ENCODE measurements around the gene PRIMA1.
A peak's percentile ranks its signal among the peaks of the same experiment; 100 is the strongest.

Gene PRIMA1

GRCh38 chr14:93790966-93791365 is 2.7 kb upstream of the PRIMA1 start:
- Histone ChIP-seq H3K27me3 (ENCODE audit: control insufficient read depth, insufficient read depth, low read length) (no peaks in the 10 kb centered on the region), H3K27ac (ENCODE audit: low read depth, low read length) (no peak overlapping the region), H3K4me3 (ENCODE audit: low read length) (no peak overlapping the region), H3K9ac (ENCODE audit: low read length) (no peak overlapping the region), H3K4me1 (ENCODE audit: control insufficient read depth, insufficient read depth, low read length) (peaks cover 15% of the 10 kb centered on the region), H3K36me3 (ENCODE audit: control insufficient read depth, insufficient read depth, low read length) (no peaks in the 10 kb centered on the region)

GRCh38 chr14:93789228-93790130 is 1.2 kb upstream of the PRIMA1 start:
- Histone ChIP-seq H3K4me1 (ENCODE audit: control insufficient read depth, insufficient read depth, low read length) (peaks cover 17% of the 10 kb centered on the region), H3K4me3 (ENCODE audit: low read length) (peak overlapping the region; percentile 26), H3K9ac (ENCODE audit: low read length) (peak overlapping the region; percentile 17), H3K27me3 (ENCODE audit: control insufficient read depth, insufficient read depth, low read length) (no peaks in the 10 kb centered on the region), H3K27ac (ENCODE audit: low read depth, low read length) (peak overlapping the region; percentile 84), H3K36me3 (ENCODE audit: control insufficient read depth, insufficient read depth, low read length) (no peaks in the 10 kb centered on the region)

DNA sequence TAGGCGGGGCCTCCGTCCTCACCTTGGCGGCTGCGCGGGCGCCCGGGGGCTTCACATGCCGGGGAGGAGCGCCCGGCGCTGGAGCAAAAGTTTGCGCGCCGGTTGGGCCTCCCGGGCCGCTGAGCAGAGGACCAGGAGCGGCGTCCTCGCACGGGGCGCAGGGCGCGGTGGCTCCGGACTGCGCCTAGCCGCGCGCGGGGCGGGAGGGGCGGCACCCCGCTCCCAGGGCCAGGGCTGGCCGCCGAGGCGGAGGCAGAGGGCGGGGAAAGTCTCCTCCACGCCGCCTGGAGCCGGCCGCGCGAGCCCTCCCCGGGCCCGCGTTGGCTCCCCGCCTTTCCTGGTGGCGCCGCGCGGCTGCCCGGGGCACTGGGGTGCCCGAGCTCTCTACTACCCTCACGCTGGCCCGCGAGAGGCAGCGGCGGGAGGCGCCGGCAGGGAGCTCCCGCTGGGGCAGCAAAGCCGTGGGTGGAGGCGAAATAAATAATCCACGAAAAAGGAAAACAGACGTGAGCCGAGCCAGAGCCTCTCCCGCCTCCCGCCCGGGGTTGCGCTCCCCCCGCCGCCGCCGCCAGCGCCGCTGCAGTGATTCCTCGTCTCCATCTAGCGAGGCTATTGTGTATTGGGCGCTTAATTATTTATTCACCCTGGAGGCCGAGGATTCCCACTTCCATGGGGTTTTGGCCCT is 400 bp upstream of the PRIMA1 start:
- H3K27ac ChIP-seq (ENCODE audit: low read depth, low read length): peak overlapping the region; percentile 84
- H3K4me3 ChIP-seq (ENCODE audit: low read length): peak overlapping the region; percentile 66
- H3K4me1 ChIP-seq (ENCODE audit: control insufficient read depth, insufficient read depth, low read length): peaks cover 17% of the 10 kb centered on the region
- no peaks in the 10 kb centered on the region for H3K27me3 ChIP-seq (ENCODE audit: control insufficient read depth, insufficient read depth, low read length)
- no peaks in the 10 kb centered on the region for H3K36me3 ChIP-seq (ENCODE audit: control insufficient read depth, insufficient read depth, low read length)
- no peak overlapping the region for H3K9ac ChIP-seq (ENCODE audit: low read length)

DNA sequence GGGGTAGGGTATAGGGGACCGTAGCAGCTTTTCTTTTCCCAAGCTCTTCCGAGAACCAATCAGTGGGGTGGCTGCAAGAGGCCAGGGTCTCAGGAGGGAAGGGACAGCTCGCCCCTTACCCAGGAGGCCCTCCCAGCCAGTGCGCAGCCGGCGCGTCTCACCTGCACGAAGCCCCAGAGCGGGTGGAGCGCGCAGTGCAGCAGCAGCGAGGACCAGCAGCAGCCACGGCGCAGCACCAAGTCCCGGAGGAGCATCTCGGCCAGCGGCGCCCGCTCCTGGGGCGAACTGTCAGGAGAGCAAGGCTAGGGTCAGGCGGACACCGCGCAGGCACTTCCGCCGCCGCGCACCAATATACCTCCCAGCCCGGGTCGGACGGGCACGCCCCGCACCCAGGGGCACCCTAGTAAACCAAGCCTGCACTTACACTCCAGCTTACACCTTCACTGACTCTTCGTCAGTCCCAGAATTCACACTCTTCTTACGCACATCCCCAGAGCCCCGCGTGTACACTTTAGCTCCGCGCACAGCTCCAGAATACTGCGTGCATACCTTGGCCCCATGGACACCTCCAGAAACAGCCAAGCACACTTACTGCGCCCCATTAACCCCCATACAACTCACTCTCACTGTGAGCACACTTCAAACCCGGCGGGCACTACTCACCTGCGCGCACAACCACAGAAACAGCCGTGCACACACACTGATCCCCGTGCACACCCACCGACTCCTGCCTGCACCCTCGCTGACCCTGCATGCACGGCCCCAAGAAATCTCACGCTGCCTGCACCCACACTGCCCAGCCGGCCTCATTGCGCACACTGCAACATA is 606 bp downstream of the PRIMA1 start:
- Histone ChIP-seq H3K27me3 (ENCODE audit: control insufficient read depth, insufficient read depth, low read length) (no peaks in the 10 kb centered on the region), H3K4me1 (ENCODE audit: control insufficient read depth, insufficient read depth, low read length) (peaks cover 17% of the 10 kb centered on the region), H3K9ac (ENCODE audit: low read length) (peak overlapping the region; percentile 34), H3K4me3 (ENCODE audit: low read length) (peak overlapping the region; percentile 66), H3K27ac (ENCODE audit: low read depth, low read length) (peak overlapping the region; percentile 84), H3K36me3 (ENCODE audit: control insufficient read depth, insufficient read depth, low read length) (no peaks in the 10 kb centered on the region)

- Histone ChIP-seq H3K36me3 (ENCODE audit: control insufficient read depth, insufficient read depth, low read length) (no peaks in the 10 kb centered on the region), H3K27ac (ENCODE audit: low read depth, low read length) (peak overlapping the region; percentile 27), H3K27me3 (ENCODE audit: control insufficient read depth, insufficient read depth, low read length) (no peaks in the 10 kb centered on the region), H3K4me1 (ENCODE audit: control insufficient read depth, insufficient read depth, low read length) (peaks cover 17% of the 10 kb centered on the region), H3K4me3 (ENCODE audit: low read length) (no peak overlapping the region), H3K9ac (ENCODE audit: low read length) (no peak overlapping the region)
These were observed 2.9 kb downstream of the PRIMA1 start for GRCh38 chr14:93785423-93785822.

GRCh38 chr14:93784878-93785277 is 3.4 kb downstream of the PRIMA1 start:
- no peaks in the 10 kb centered on the region for H3K27me3 ChIP-seq (ENCODE audit: control insufficient read depth, insufficient read depth, low read length)
- H3K27ac ChIP-seq (ENCODE audit: low read depth, low read length): no peak overlapping the region

DNA sequence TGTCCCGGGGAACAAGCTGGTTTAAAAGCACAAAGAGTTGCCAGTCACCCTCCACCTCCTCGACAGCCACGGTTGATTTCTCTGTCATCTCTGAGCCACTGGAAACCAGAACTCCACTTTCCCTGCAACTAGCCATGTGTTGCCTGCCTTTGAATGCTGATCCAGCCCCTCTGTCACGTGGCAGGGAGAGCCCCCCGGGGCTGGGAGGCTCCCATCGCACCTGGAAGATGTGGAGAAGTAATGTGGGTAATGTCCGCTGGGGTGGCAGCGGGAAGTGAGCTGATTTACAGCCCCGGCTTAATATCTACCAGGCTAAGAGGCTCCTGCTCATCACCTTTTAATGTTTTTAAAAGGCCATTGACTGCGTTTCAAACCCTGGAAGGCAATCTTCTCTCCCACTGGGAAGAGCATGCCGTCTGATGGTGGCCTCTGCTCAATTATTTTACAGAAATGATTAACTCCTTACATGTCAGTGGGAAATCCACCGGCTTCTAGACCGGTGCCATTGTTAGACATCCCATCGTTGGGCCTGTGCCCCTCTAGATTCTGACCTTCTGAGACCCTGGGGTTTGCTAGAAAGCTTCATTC is 7.4 kb downstream of the PRIMA1 start:
- H3K36me3 ChIP-seq (ENCODE audit: control insufficient read depth, insufficient read depth, low read length): no peaks in the 10 kb centered on the region
- no peak overlapping the region for H3K27ac ChIP-seq (ENCODE audit: low read depth, low read length)
- no peaks in the 10 kb centered on the region for H3K27me3 ChIP-seq (ENCODE audit: control insufficient read depth, insufficient read depth, low read length)
- H3K9ac ChIP-seq (ENCODE audit: low read length): no peak overlapping the region
- H3K4me3 ChIP-seq (ENCODE audit: low read length): no peak overlapping the region
- H3K4me1 ChIP-seq (ENCODE audit: control insufficient read depth, insufficient read depth, low read length): peaks cover 8% of the 10 kb centered on the region

More at GRCh38 chr14:93784878-93785277, 3.4 kb downstream of the PRIMA1 start:
- Histone ChIP-seq H3K9ac (ENCODE audit: low read length) (no peak overlapping the region), H3K4me3 (ENCODE audit: low read length) (no peak overlapping the region), H3K36me3 (ENCODE audit: control insufficient read depth, insufficient read depth, low read length) (no peaks in the 10 kb centered on the region), H3K4me1 (ENCODE audit: control insufficient read depth, insufficient read depth, low read length) (peaks cover 15% of the 10 kb centered on the region)

GRCh38 chr14:93778856-93779629 is 9.2 kb downstream of the PRIMA1 start:
- H3K36me3 ChIP-seq (ENCODE audit: control insufficient read depth, insufficient read depth, low read length): peaks cover 2% of the 10 kb centered on the region
- no peak overlapping the region for H3K4me3 ChIP-seq (ENCODE audit: low read length)
- no peak overlapping the region for H3K9ac ChIP-seq (ENCODE audit: low read length)
- no peak overlapping the region for H3K27ac ChIP-seq (ENCODE audit: low read depth, low read length)
- H3K4me1 ChIP-seq (ENCODE audit: control insufficient read depth, insufficient read depth, low read length): peaks cover 10% of the 10 kb centered on the region
- H3K27me3 ChIP-seq (ENCODE audit: control insufficient read depth, insufficient read depth, low read length): no peaks in the 10 kb centered on the region

- Histone ChIP-seq H3K36me3 (ENCODE audit: control insufficient read depth, insufficient read depth, low read length) (peaks cover 2% of the 10 kb centered on the region), H3K27ac (ENCODE audit: low read depth, low read length) (no peak overlapping the region), H3K4me3 (ENCODE audit: low read length) (no peak overlapping the region), H3K9ac (ENCODE audit: low read length) (no peak overlapping the region), H3K4me1 (ENCODE audit: control insufficient read depth, insufficient read depth, low read length) (peaks cover 10% of the 10 kb centered on the region), H3K27me3 (ENCODE audit: control insufficient read depth, insufficient read depth, low read length) (no peaks in the 10 kb centered on the region)
These were observed 9.8 kb downstream of the PRIMA1 start for GRCh38 chr14:93778453-93778852.

DNA sequence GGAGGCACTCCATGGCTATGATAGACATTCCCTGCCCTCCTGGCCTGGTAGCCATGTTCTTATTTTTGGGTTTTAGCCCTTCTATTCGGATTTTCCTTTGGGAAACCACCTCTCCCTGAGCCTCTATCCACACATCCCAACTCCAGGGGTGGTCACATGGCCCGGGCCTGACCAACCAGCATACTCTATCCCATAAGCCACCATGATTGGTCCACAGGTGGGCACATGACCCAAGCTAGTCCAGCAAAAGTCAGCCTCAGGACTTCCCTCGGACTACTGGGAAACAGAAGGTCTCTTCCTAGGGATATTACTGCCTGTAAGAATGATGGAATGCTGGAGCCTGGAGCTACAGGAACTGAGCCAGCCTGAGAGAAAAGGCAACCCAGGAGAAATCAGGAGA is 12.5 kb downstream of the PRIMA1 start:
- H3K27ac ChIP-seq (ENCODE audit: low read depth, low read length): peak overlapping the region; percentile 75
- peaks cover 2% of the 10 kb centered on the region for H3K36me3 ChIP-seq (ENCODE audit: control insufficient read depth, insufficient read depth, low read length)
- peaks cover 24% of the 10 kb centered on the region for H3K4me1 ChIP-seq (ENCODE audit: control insufficient read depth, insufficient read depth, low read length)
- H3K9ac ChIP-seq (ENCODE audit: low read length): no peak overlapping the region
- H3K4me3 ChIP-seq (ENCODE audit: low read length): no peak overlapping the region
- no peaks in the 10 kb centered on the region for H3K27me3 ChIP-seq (ENCODE audit: control insufficient read depth, insufficient read depth, low read length)

- Histone ChIP-seq H3K27me3 (ENCODE audit: control insufficient read depth, insufficient read depth, low read length) (no peaks in the 10 kb centered on the region), H3K4me1 (ENCODE audit: control insufficient read depth, insufficient read depth, low read length) (peaks cover 24% of the 10 kb centered on the region), H3K9ac (ENCODE audit: low read length) (no peak overlapping the region), H3K36me3 (ENCODE audit: control insufficient read depth, insufficient read depth, low read length) (peaks cover 2% of the 10 kb centered on the region), H3K27ac (ENCODE audit: low read depth, low read length) (peak overlapping the region; percentile 75), H3K4me3 (ENCODE audit: low read length) (no peak overlapping the region)
These were observed 13.1 kb downstream of the PRIMA1 start for GRCh38 chr14:93775158-93775557.
